Uterus (tissue), 4 donors: ENCODE results near the gene SF3B6. TPM values are rescaled to one million over a fixed set of nuclear protein-coding genes. Genes with fewer than 3 reads are reported as not detected.
A peak's percentile ranks its signal among the peaks of the same experiment; 100 is the strongest.

Source experiments
- DNase-seq, 2 donors: peaks; one replicate each; pipeline ENCODE4 v3.0.0-alpha.2; 2019 to 2020
- H3K27ac ChIP-seq, 2 donors: fragments of 200-600 bp; sonication (generic); 1 replicate in 1 of 2; 2 replicates in 1 of 2; pipeline ENCODE4 v1.5.1; 2016 to 2018
- H3K27me3 ChIP-seq, 2 donors: fragments of 200-600 bp; sonication (generic); one replicate each; pipeline ENCODE4 v1.5.1; 2018 to 2019; ENCODE audit warnings: control low read depth in 1 of 2
- H3K36me3 ChIP-seq, 2 donors: fragments of 200-600 bp; sonication (generic); one replicate each; pipeline ENCODE4 v1.5.1; 2019; ENCODE audit warnings: control low read depth in 1 of 2
- H3K4me1 ChIP-seq, 2 donors: fragments of 200-600 bp; sonication (generic); one replicate each; pipeline ENCODE4 v1.5.1; 2018 to 2019; ENCODE audit warnings: control low read depth in 1 of 2
- H3K4me3 ChIP-seq, 2 donors: fragments of 200-600 bp; sonication (generic); 1 replicate in 1 of 2; 2 replicates in 1 of 2; pipeline ENCODE4 v1.5.1; 2018 to 2019; ENCODE audit warnings: mild to moderate bottlenecking in 1 of 2
- H3K9me3 ChIP-seq, 2 donors: fragments of 200-600 bp; sonication (generic); one replicate each; pipeline ENCODE4 v1.5.1; 2019; ENCODE audit warnings: control low read depth in 1 of 2
- CTCF ChIP-seq, 4 experiments: fragments of 200-600 bp in 2 of 4; fragments of 450-650 bp in 2 of 4; sonication (generic) in 2 of 4; IDR thresholded peaks; one replicate each; pipeline ENCODE4 v1.5.1; 2016 to 2019; ENCODE audit warnings: antibody characterized with exemption in 4 of 4, mild to moderate bottlenecking in 2 of 4, moderate library complexity in 1 of 4
- POLR2A ChIP-seq, 2 donors: fragments of 450-650 bp; IDR thresholded peaks; one replicate each; pipeline ENCODE4 v1.6.1; 2016; ENCODE audit warnings: antibody characterized with exemption in 2 of 2, mild to moderate bottlenecking in 1 of 2, moderate library complexity in 1 of 2
- intact Hi-C: fragments of 100-400 bp; cut with DNase I; formaldehyde crosslinking; loops from one replicate; pipeline ENCODE4 v1.15.1; 2023; ENCODE audit warnings: low total_unique reads
- total RNA-seq, 4 donors: library from RNA; depleted of rRNA in 3 of 4; stranded (reverse); fragments of >200 nt in 3 of 4; gene quantifications; one replicate each; pipeline versions ENCODE4 v1.1.0 to v1.2.4, GENCODE V29; 2014 to 2023
- donor health status: DM: yes; HTN: yes; CAD: no.

The SF3B6 gene
- total RNA-seq, 4 donors from 2014 or later = 55.0 to 99.0 (median 77.1) TPM

- Histone ChIP-seq H3K27ac (peak overlapping the region; percentile 95 to 96), H3K27me3 (no peaks in the 10 kb centered on the region), H3K4me1 (peaks cover 3 to 4% of the 10 kb centered on the region in 2 donors), H3K4me3 (peak overlapping the region in 1 of 2 donors; percentile 60), H3K9me3 (no peaks in the 10 kb centered on the region), H3K36me3 (no peaks in the 10 kb centered on the region)
- DNase-seq = no peak
- intact Hi-C loops = no loop called here
- TF ChIP-seq CTCF (IDR thresholded peaks at IDR 0.05) = no peak
- TF ChIP-seq POLR2A (IDR thresholded peaks at IDR 0.05) = no peak
Observed at GRCh38 chr2:24082787-24083566, 6.9 kb upstream of the SF3B6 start.

GRCh38 chr2:24080701-24081100 lies 4.6 kb upstream of the SF3B6 start:
- Histone ChIP-seq H3K9me3 (no peaks in the 10 kb centered on the region), H3K4me3 (no peak overlapping the region)
- intact Hi-C loops = no loop called here

GRCh38 chr2:24077879-24078278 lies 1.8 kb upstream of the SF3B6 start:
- H3K4me3 ChIP-seq = peak overlapping the region in 1 of 2 donors; percentile 79
- H3K9me3 ChIP-seq = no peaks in the 10 kb centered on the region
- TF ChIP-seq CTCF (IDR thresholded peaks at IDR 0.05) (no peak), POLR2A (IDR thresholded peaks at IDR 0.05) (no peak)
- H3K36me3 ChIP-seq = no peaks in the 10 kb centered on the region
- peak overlapping the region; percentile 87 to 95 for H3K27ac ChIP-seq
- intact Hi-C loops = loop anchor here (10.0 kb wide), 1 partner anchor 153 kb away; the partner anchor contains the start of gene ATAD2B
- DNase-seq = no peak
- H3K27me3 ChIP-seq = no peaks in the 10 kb centered on the region
- H3K4me1 ChIP-seq = no peaks in the 10 kb centered on the region

More at GRCh38 chr2:24080701-24081100, 4.6 kb upstream of the SF3B6 start:
- no peaks in the 10 kb centered on the region for H3K27me3 ChIP-seq
- peaks cover 3 to 4% of the 10 kb centered on the region in 2 donors for H3K4me1 ChIP-seq
- H3K36me3 ChIP-seq = no peaks in the 10 kb centered on the region
- H3K27ac ChIP-seq = no peak overlapping the region
- TF ChIP-seq CTCF (IDR thresholded peaks at IDR 0.05) (no peak), POLR2A (IDR thresholded peaks at IDR 0.05) (no peak)
- DNase-seq = no peak

GRCh38 chr2:24077535-24077877 lies 1.4 kb upstream of the SF3B6 start:
- no peak for DNase-seq
- TF ChIP-seq CTCF (IDR thresholded peaks at IDR 0.05) = no peak
- TF ChIP-seq POLR2A (IDR thresholded peaks at IDR 0.05) = no peak
- Histone ChIP-seq H3K4me1 (no peaks in the 10 kb centered on the region), H3K27me3 (no peaks in the 10 kb centered on the region), H3K4me3 (peak overlapping the region; percentile 64 to 79), H3K27ac (peak overlapping the region; percentile 87 to 95), H3K36me3 (no peaks in the 10 kb centered on the region), H3K9me3 (no peaks in the 10 kb centered on the region)
- intact Hi-C loops = loop anchor here (10.0 kb wide), 1 partner anchor 153 kb away; the partner anchor contains the start of gene ATAD2B

- peak overlapping the region; percentile 87 to 95 for H3K27ac ChIP-seq
- H3K9me3 ChIP-seq = no peaks in the 10 kb centered on the region
- TF ChIP-seq POLR2A (IDR thresholded peaks at IDR 0.05) (peak in 1 of 2 donors; percentile 29), CTCF (IDR thresholded peaks at IDR 0.05) (no peak)
- no peaks in the 10 kb centered on the region for H3K27me3 ChIP-seq
- peak overlapping the region; percentile 64 to 79 for H3K4me3 ChIP-seq
- DNase-seq = no peak
- no peaks in the 10 kb centered on the region for H3K4me1 ChIP-seq
- no peaks in the 10 kb centered on the region for H3K36me3 ChIP-seq
- intact Hi-C loops = loop anchor here (10.0 kb wide), 1 partner anchor 152 kb away; the partner anchor contains the start of gene ATAD2B
Observed at GRCh38 chr2:24076849-24077534, 866 bp upstream of the SF3B6 start.
